PC-9 (cell line): ENCODE measurements around the gene NCAM2. TPM values are rescaled to one million over a fixed set of nuclear protein-coding genes. Genes with fewer than 3 reads are reported as not detected.

ENCODE experiments used
- BruUV-seq: library from RNA; stranded (reverse); fragments of 400-500 nt; replicated peaks from 2 replicates; lab custom pipeline; 2021; lab: Mats Ljungman, UMichigan
- CTCF ChIA-PET: fragments of 300-600 bp; sonication (Branson Sonifier 250); formaldehyde crosslinking; loops from one replicate; lab custom pipeline; 2022; ENCODE audit warnings: antibody characterized with exemption; lab: Charles Lee
- POLR2A ChIA-PET: fragments of 300-600 bp; sonication (Branson Sonifier 250); formaldehyde crosslinking; loops from one replicate; lab custom pipeline; 2022; ENCODE audit warnings: antibody characterized with exemption; ENCODE audit not compliant: unreplicated experiment; lab: Charles Lee
- DNase-seq, 2 experiments: peaks; one replicate each; pipeline versions ENCODE4 v3.0.0 to v3.0.0-alpha.2; 2015 to 2022; ENCODE audit warnings: mixed read lengths in 1 of 2
- H2AFZ ChIP-seq: fragments of 200-600 bp; sonication (generic); 2 replicates; pipeline ENCODE4 v1.8.1; 2017; ENCODE audit warnings: antibody characterized with exemption
- H3F3A ChIP-seq: fragments of 200-600 bp; sonication (generic); 2 replicates; pipeline ENCODE4 v1.8.1; 2017; ENCODE audit warnings: antibody characterized with exemption, mild to moderate bottlenecking, low read depth; ENCODE audit not compliant: insufficient read depth
- H3K27ac ChIP-seq: fragments of 200-600 bp; sonication (generic); 2 replicates; pipeline ENCODE4 v1.6.1; 2016; ENCODE audit warnings: mixed run types
- H3K27me3 ChIP-seq: fragments of 200-600 bp; sonication (generic); 2 replicates; pipeline ENCODE4 v1.6.1; 2016; ENCODE audit warnings: low read depth, mixed run types; ENCODE audit not compliant: insufficient read depth
- H3K36me3 ChIP-seq: fragments of 200-600 bp; sonication (generic); 2 replicates; pipeline ENCODE4 v1.6.1; 2016; ENCODE audit warnings: low read depth, mixed run types
- H3K4me1 ChIP-seq: fragments of 200-600 bp; sonication (generic); replicated peaks from 2 replicates; pipeline ENCODE4 v1.6.1; 2016; ENCODE audit warnings: mixed run types; ENCODE audit not compliant: insufficient read depth
- H3K4me2 ChIP-seq: fragments of 200-600 bp; sonication (generic); 2 replicates; pipeline ENCODE4 v1.6.1; 2017; ENCODE audit warnings: mixed run types
- H3K4me3 ChIP-seq: fragments of 200-600 bp; sonication (generic); 2 replicates; pipeline ENCODE4 v1.6.1; 2016; ENCODE audit warnings: mixed run types
- H3K79me2 ChIP-seq: fragments of 200-600 bp; sonication (generic); 2 replicates; pipeline ENCODE4 v1.6.1; 2017; ENCODE audit warnings: low read depth, mixed run types
- H3K9me2 ChIP-seq: fragments of 200-600 bp; sonication (generic); 2 replicates; pipeline ENCODE4 v1.8.1; 2017; ENCODE audit warnings: mild to moderate bottlenecking; ENCODE audit not compliant: insufficient read depth
- H3K9me3 ChIP-seq: fragments of 200-600 bp; sonication (generic); 2 replicates; pipeline ENCODE4 v1.8.1; 2016; ENCODE audit warnings: low read depth; ENCODE audit not compliant: insufficient read depth
- H4K20me1 ChIP-seq: fragments of 200-600 bp; sonication (generic); 2 replicates; pipeline ENCODE4 v1.8.1; 2017; ENCODE audit not compliant: insufficient read depth
- EZH2 ChIP-seq: fragments of 200-600 bp; sonication (generic); IDR thresholded peaks from 2 replicates; pipeline ENCODE4 v1.8.0; 2017; ENCODE audit warnings: antibody characterized with exemption, low read depth
- intact Hi-C: fragments of 100-400 bp; cut with micrococcal nuclease; formaldehyde crosslinking; loops from one replicate; pipeline ENCODE4 v1.10.0; 2022; ENCODE audit not compliant: unreplicated experiment
- total RNA-seq: library from RNA; stranded (reverse); gene quantifications from 2 replicates; pipeline ENCODE4 v1.2.3, GENCODE V29; 2021
- TF ChIP-seq, protein P1 (sequence below): fragments of 200-600 bp; sonication (generic); conservative IDR thresholded peaks from 2 replicates; pipeline ENCODE4 v1.6.1; 2017; ENCODE audit warnings: mixed run types, antibody characterized with exemption, mild to moderate bottlenecking, moderate library complexity

The NCAM2 gene
- total RNA-seq, 1 experiment from 2014 or later: not detected

DNA sequence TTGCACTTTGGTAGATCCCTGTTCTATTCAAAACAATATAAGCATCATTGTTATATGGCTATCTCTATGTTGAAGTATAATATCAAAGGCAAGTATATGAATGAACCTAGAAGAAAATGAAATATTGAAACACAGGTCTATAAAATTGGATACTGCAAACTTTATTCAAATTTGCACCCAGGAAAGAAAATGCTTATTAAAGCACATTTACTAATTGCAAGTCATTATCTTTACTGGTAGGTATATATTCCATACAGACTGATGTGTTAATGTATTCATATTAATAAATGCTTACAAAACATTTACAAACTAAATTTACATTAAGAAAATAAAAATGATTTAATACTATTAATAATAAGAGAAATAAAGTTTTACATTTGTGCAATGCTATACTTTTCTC is 469.8 kb downstream of the NCAM2 start:
- H3K9me2 ChIP-seq: no peaks in the 10 kb centered on the region
- TF ChIP-seq, protein P1, sequence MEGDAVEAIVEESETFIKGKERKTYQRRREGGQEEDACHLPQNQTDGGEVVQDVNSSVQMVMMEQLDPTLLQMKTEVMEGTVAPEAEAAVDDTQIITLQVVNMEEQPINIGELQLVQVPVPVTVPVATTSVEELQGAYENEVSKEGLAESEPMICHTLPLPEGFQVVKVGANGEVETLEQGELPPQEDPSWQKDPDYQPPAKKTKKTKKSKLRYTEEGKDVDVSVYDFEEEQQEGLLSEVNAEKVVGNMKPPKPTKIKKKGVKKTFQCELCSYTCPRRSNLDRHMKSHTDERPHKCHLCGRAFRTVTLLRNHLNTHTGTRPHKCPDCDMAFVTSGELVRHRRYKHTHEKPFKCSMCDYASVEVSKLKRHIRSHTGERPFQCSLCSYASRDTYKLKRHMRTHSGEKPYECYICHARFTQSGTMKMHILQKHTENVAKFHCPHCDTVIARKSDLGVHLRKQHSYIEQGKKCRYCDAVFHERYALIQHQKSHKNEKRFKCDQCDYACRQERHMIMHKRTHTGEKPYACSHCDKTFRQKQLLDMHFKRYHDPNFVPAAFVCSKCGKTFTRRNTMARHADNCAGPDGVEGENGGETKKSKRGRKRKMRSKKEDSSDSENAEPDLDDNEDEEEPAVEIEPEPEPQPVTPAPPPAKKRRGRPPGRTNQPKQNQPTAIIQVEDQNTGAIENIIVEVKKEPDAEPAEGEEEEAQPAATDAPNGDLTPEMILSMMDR: no peak
- no peak for TF ChIP-seq EZH2
- no peaks in the 10 kb centered on the region for H3F3A ChIP-seq
- H3K79me2 ChIP-seq: no peaks in the 10 kb centered on the region
- no peak overlapping the region for H2AFZ ChIP-seq
- H3K4me3 ChIP-seq: no peak overlapping the region
- intact Hi-C loops: no loop called here
- no peaks in the 10 kb centered on the region for H3K36me3 ChIP-seq
- no peak overlapping the region for H3K4me2 ChIP-seq
- no peak overlapping the region for H3K27ac ChIP-seq
- no peak for DNase-seq
- no peaks in the 10 kb centered on the region for H3K9me3 ChIP-seq
- ChIA-PET POLR2A (no interaction called here), CTCF (no interaction called here)
- no peaks in the 10 kb centered on the region for H4K20me1 ChIP-seq
- H3K27me3 ChIP-seq: no peaks in the 10 kb centered on the region
- BruUV-seq: no TSS peak
- no peaks in the 10 kb centered on the region for H3K4me1 ChIP-seq

DNA sequence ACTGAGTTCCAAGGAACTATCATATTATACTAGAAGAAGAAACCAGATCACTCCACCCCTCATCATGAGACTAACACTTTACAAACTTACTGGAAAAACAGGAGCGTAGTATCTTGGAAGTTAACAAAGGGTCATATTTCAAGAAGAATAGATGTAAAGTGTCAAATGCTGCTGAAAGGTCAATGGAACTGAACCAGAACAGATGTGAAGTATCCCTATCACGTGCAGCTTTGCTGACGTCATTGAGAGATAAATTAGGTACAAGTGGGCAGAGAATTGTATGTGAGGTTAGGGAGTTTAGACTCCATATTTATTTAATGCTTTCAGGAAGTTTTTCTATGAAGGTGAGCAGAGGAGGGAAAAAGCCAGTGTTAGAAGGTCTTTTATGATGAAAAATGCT is 483.0 kb downstream of the NCAM2 start:
- Histone ChIP-seq H3K4me1 (no peaks in the 10 kb centered on the region), H3K4me3 (no peak overlapping the region), H3F3A (no peaks in the 10 kb centered on the region), H3K4me2 (no peak overlapping the region), H4K20me1 (no peaks in the 10 kb centered on the region), H3K27me3 (no peaks in the 10 kb centered on the region), H3K9me3 (no peaks in the 10 kb centered on the region), H3K27ac (no peak overlapping the region), H3K79me2 (no peaks in the 10 kb centered on the region), H2AFZ (no peak overlapping the region), H3K36me3 (no peaks in the 10 kb centered on the region), H3K9me2 (no peaks in the 10 kb centered on the region)
- intact Hi-C loops: no loop called here
- ChIA-PET POLR2A (no interaction called here), CTCF (no interaction called here)
- TF ChIP-seq EZH2: no peak
- TF ChIP-seq, protein P1: no peak
- no TSS peak for BruUV-seq
- no peak for DNase-seq

DNA sequence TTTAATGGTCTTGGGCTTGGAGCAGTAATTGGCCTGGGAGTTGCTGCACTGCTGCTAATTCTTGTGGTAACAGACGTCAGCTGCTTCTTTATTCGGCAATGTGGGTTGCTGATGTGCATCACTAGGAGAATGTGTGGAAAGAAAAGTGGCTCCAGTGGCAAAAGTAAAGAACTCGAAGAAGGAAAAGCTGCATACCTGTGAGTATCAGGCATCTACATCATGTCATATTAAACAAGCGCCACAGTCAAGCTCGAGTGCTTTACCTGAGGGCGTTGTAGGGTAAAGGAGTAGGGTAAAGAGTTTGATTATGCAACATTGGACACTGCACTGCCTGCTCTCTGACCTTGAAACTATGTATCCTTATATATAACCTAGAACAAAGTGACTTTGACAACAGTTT is 510.6 kb downstream of the NCAM2 start:
- H3K4me1 ChIP-seq: no peaks in the 10 kb centered on the region
- TF ChIP-seq, protein P1: no peak
- TF ChIP-seq EZH2: no peak
- H3K9me2 ChIP-seq: no peaks in the 10 kb centered on the region
- H3K27me3 ChIP-seq: no peaks in the 10 kb centered on the region
- CTCF ChIA-PET: no interaction called here
- no peaks in the 10 kb centered on the region for H3K36me3 ChIP-seq
- no peaks in the 10 kb centered on the region for H3K79me2 ChIP-seq
- DNase-seq: no peak
- no peak overlapping the region for H2AFZ ChIP-seq
- no peaks in the 10 kb centered on the region for H3F3A ChIP-seq
- no peak overlapping the region for H3K4me2 ChIP-seq
- POLR2A ChIA-PET: no interaction called here
- no peaks in the 10 kb centered on the region for H4K20me1 ChIP-seq
- no TSS peak for BruUV-seq
- H3K4me3 ChIP-seq: no peak overlapping the region
- H3K27ac ChIP-seq: no peak overlapping the region
- H3K9me3 ChIP-seq: no peaks in the 10 kb centered on the region
- intact Hi-C loops: no loop called here
